H4 (cell line): ENCODE results near the gene ABO. TPM values are rescaled to one million over a fixed set of nuclear protein-coding genes. Genes with fewer than 3 reads are reported as not detected.
"Not testable (repeated sequence)": the region's sequence is repeated elsewhere in the genome, so short reads cannot be mapped to it uniquely, and the experiment has no call there.

ENCODE experiments used
- DNase-seq: peaks from one replicate; pipeline ENCODE4 v3.0.0-alpha.2; 2015; ENCODE audit warnings: low spot score
- total RNA-seq: library from RNA; depleted of rRNA; stranded (reverse); fragments of >200 nt; shearing (Covaris generic); gene quantifications from 2 replicates; pipeline ENCODE4 v1.2.3, GENCODE V29; 2014

The ABO gene
- total RNA-seq, 1 experiment from 2014 or later: not detected

DNA sequence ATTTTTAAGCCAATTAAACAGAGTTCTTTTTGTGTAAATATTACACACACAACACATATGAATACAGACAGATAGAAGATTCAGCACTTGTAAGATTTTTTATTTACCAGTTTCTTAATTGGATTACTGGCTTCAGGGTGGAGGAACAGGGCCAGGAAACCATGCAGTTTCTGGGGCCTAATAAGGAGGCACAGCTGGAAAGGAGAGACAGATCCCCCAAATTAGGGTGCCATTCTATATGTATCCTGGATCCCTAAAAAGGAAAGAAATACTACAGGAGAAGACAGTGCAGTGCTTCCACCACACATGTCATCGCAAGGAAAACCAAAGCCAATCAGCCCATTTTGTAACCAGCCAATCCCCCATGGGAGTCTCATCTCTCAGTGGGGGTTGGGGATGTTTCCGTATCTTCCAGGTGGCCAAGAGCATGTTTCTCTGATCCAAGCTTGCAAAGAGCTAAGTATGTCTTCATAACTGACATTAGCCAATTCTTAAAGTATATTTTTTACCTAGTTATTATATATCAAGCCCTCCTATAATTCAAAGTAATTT lies 15.8 kb upstream of the ABO start:
- no peak for DNase-seq

DNA sequence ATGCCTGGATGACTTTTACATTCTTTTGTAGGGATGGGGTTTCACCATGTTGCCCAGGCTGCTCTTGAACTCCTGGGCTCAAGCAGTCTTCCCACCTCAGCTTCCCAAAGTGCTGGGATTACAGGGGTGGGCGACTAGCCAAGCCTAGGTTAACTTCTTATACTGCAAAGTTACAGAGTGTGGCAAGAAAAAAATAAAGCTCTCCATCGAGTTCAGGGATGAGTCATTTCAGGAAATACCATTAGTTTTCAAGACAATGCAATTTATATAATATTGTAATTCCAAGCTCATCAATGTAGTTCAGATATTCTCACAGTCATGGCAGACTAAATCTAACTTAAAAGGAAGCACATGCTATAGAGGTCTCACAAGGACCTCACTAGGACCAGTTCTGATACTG lies 11.5 kb upstream of the ABO start:
- DNase-seq: no peak

DNA sequence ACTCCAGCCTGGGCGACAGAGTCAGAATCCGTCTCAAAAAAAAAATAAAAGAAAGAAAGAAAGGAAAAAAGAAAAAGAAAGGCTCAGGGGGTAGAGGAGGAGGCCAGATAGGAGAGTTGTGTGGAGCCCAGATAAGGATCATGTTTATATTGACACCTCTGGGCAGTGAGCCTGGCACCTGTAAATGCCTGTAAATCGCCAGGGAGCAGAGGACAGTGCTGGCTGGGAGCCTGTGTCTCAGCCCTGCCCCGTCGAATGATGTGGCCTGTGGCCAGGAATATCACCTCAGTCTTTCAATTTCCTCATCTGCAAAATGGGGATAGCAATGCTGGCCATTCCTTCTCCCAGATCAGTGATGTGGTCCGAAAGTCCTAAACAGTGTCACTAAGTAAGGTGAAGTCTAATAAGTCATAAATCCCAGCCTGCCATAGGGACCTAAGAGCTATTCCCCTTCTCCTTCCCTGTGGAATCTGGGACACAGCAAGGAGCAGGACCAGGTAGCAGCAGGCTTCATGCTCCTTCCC lies 10.3 kb upstream of the ABO start:
- no peak for DNase-seq

DNA sequence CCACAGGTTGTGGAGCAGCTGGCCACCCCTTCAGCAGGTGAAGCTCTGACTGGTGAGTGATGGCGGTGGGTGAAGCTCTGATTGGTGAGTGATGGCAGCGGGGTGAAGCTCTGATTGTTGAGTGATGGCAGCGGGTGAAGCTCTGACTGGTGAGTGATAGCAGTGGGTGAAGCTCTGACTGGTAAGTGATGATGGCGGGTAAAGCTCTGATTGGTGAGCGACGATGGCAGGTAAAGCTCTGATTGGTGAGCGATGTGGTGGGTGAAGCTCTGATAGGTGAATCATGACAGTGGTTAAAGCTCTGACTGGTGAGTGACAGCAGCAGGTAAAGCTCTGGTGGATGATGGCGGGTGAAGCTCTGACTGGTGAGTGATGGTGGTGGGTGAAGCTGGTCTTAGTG lies 9.4 kb upstream of the ABO start:
- DNase-seq: no peak

DNA sequence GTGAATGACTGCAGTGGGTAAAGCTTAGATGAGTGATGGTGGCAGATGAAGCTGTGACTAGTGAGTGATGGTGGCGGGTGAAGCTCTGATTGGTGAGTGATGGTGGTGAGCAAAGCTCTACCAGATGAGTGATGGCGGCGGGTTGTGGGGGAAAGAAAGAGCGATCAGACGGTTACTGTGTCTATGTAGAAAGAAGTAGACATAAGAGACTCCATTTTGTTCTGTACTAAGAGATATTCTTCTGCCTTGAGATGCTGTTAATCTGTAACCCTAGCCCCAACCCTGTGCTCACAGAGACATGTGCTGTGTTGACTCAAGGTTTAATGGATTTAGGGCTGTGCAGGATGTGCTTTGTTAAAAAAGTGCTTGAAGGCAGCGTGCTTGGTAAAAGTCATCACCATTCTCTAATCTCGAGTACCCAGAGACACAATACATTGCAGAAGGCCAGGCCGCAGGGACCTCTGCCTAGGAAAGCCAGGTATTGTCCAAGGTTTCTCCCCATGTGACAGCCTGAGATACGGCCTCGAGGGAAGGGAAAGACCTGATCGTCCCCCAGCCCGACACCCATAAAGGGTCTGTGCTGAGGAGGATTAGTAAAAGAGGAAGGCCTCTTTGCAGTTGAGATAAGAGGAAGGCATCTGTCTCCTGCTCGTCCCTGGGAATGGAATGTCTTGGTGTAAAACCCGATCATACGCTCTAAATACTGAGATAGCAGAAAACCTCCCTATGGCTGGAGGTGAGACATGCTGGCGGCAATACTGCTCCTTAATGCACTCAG lies 8.4 kb upstream of the ABO start:
- not testable (repeated sequence) for DNase-seq

DNA sequence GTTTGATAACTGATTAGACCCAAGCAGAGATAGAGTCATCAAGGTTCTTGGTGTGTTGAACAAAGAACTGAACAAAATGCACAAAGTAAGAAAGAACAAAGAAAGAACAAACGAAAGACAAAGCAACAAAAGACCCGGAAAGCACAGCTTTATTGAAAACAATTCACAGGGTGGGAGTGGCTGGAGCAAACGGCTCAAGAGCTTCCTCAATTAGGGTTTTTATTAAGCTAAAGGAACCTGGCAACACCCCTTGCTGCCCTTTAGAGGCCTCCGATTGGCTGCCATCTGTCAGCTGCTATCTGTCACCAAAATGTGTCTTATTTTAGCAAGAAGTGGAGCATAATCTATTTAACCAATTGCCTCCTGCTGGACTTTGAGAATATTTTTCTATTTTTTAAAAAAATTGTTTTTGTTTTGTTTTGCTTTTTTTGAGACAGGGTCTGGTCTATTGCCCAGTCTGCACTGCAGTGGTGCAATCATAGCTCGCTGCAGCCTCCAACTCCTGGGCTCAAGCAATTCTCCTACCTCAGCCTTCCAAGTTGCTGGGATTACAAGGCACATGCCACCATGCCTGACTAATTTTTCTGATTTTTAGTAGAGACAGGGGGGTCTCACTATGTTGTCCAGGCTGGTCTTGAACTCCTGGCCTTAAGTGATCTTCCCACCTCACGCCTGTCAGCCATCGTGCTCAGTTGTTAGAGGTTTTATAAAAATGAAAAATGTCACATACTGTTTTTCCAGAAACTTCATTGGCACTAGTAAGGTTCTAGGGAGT lies 7.7 kb upstream of the ABO start:
- no peak for DNase-seq

DNA sequence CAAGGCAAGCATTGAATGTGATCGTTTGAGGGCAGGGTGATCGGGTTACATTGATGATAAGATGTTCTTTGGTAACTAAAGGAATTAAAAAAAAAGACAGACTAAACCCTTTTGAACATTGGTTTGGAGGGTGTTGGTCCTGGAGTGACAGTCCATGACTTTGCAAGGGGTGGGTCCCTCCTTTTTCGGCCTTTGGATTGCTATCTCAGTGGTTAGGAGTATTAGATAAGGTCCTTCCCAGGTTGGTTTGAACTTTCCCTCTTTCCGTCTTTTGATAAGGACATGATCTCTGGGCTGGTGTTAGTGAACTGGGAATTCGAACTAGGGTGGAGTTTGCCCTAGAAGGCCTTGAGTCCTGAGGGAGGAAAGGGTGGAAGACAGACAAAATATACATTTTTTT lies 5.4 kb upstream of the ABO start:
- no peak for DNase-seq

DNA sequence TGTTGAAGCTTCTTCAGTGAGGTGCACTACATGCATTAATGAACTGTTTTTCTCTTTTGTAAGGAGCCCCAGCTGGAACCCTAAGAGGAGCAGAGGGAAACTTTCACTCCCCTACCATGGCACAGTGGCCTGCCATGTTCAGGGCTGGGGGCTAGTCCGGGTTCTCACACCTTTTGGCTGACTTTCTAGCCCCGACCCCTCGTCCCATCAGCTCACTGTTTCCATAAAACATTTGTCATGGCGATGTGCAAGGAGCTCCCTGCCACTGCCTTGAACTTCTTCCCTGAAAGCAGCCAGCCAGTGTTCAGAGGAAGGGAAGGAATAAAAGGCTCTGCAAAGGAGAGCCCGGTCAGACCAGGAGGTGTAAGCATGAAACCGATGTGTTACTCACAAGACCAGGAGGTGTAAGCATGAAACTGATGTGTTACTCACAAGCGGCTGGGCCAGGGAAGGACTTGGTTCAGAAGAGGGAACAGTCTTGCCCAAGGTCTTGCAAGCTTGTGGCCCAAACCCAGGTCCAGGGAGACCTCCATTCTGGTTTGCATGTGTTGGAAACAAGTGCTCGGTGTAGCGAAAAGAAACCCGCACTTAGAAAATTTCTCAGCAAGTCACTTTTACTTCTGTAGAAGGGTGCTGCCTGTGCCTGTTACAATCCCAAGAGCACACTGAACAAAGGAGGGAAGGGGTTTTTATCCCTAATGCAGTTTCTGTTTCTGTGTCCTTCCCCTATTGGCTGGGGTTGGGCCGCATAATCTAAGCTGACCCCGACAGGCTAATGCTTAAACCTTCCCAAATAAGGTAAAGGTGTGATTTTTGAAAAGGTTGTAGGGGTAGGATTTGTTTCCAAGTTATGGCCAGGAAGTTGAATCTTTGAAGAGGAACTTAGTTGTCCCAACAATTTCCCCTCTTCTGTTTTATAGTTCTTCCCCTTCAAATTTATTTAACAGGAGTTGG lies 3.4 kb upstream of the ABO start:
- no peak for DNase-seq

DNA sequence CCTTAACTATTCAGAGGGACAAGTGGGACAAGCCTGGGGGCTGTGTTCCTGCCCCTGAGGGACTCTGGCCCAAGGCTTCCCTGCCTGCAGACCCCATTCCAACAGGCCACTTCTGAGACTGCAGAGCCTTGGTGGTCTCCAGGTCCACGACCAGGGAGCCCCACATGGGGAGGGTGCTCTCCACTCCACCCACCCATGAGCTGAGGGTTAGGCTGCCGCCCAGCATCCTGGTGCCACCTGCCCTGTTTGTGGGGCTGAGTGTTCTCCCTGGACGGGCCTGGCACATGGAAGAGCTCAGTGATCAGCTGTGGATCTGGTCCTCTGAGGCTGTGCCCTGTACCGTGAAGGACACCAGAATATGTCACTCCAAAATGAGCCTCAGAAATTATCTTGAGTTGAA lies 2.5 kb upstream of the ABO start:
- DNase-seq: no peak

DNA sequence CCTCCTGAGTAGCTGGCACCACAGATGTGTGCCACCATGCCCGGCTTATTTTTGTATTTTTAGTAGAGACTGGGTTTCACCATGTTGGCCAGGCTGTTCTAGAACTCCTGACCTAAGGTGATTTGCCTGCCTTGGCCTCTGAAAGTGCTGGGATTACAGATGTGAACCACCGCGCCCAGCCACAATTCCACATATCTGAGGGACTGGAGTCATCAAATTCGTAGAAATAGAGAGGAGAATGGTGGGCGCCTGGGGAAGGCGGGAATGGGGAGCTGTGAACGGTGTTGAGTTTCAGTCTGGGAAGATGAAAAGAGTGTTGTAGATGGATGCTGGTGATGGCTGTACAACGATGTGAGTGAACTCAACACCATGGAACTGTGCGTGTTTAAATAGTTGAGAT lies 1.9 kb upstream of the ABO start:
- no peak for DNase-seq

DNA sequence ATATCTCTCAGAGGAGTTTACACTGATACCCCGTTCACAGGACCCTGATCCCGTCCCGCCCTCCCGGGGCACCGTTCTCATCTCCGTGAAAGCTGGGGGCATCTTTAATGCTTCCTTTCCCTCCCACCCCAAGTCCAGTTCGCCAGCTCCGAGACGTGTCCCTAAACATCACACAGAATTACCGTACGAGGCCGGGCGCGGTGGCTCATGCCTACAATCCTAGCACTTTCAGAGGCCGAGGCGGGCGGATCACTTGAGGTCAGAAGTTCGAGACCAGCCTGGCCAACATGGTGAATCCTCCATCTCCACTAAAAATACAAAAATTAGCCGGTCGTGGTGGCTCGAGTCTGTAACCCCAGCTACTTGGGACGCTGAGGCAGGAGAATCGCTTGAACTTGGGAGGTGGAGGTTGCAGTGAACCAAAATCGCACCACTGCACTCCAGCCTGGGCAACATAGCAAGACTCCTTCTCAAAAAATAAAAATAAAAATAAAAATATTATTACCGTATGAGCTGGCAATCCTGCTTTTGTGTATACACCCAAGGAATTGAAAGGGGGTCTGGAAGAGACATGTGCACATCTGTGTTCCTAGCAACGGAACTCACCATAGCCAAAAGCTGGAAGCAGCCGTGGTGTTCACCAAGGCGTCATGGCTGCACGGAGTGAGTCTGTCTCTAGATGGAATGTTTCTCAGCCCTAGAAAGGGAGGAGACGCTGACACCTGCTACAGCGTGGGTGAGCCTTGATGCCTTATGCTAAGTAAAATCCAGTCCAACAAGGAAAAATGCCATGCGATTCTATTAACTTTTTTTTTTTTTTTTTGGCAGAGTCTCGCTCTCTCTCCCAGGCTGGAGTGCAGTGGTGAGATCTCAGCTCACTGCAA lies 1.2 kb upstream of the ABO start:
- DNase-seq: no peak

DNA sequence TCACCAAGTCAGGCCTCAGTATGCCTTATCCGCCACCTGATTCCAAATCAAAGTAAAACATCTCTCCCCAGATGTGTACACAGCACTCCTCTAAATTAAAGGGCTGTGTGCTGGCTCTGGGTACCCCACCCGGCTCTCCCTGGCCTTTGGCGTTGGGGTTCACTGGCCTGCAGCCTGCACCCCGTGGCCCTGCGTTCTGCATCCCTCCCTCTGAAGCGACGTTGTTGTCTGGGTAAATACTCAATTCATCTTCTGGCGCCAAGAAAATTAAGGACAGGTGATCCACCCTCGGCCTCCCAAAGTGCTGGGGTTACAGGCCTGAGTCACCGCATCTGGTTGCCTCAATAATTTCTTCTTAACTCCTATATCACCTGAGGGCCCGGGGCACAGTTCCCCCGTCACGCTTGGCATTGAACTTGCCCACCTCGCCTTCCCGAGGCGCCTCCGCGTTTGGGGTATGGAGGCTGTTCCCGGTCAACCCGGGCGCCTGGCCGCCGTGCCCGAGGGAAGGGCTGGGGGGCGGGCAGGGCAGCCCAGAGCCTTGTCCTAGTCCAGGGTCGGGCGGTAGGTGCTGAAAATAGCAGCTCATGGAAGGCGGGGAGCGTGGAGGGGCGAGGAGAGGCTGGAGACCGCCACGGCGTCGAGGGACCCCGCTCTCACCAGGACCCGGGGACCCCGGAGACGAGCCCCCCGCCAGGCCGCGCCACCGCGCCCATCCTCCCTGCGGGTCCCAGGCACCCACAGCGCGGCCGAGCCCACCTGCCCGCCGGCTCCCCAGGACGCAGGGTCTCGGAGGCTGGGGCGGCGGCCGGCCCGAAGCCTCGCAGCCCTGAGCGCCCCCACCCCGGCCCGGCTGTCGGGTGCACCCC lies 531 bp downstream of the ABO start:
- DNase-seq: no peak

DNA sequence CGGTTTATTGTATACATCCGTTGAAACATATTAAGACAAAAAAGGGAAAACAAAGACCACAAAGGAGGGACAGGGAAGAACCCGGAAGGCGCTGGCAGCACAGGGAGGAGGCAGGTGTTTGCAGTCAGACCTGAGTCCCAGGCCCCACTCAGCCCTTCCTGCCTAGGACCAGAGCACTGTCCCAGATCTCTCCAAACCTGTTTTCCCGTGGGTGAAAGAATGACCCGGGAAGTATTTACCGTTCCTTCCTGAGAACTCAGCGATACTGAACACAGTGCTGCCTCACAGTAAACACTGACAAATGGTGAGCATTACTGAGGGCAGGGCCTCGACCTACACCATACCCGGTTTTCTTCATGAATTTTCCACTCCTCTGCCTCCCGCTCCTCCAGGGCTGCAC lies 1.2 kb downstream of the ABO start:
- DNase-seq: no peak

DNA sequence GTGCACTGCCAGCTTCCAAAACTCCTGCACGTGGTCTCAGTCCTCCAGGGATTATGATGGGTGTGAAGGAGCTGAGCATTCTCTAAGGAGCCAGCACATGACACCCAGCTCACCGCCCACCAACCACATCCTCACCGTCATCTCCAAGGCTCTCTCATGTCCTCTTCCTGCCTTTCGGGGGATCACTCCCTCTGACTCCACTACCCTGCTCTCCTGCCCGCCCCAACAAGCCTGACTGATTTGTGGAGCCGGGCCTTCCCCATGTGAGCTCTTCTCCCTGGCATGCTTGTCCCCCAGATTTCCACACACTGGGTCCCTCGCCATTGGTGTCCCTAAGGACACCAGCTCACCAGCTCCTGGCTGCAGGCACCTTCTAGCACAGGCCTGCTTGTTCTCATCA lies 1.9 kb downstream of the ABO start:
- no peak for DNase-seq

DNA sequence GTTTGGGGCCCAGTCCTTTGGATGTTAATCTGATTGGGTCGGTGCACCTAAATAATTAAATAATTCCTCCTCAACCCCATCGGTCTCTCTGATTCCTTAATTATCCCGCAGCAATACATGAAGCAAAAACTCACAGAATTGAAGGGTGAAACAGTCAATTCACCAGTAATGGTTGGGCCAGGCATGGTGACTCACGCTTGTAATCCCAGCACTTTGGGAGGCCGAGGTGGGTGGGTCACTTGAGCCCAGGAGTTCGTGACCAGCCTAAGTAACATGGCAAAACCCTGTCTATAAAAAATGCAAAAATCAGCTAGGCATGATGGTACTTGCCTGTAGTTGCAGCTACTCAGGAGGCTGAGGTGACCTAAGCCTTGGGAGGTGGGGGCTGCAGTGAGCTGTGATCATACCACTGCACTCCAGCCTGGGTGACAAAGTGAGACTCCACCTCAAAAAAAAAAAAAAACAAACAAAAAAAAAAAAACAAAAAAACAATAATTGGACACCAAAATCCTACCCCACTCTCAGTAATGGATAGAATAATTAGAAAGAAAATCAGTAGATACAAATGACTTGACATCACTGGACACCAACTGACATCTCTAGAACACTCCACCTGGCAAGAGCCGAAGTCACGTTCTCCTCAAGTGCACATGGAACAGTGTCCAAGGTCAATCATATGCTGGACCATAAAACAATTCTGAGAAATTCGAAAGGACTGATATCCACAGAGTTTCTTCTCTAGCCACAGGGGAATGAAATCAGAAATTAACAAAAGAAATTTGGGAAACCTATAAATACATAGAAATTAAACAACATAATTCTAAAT lies 5.3 kb downstream of the ABO start:
- DNase-seq: no peak

DNA sequence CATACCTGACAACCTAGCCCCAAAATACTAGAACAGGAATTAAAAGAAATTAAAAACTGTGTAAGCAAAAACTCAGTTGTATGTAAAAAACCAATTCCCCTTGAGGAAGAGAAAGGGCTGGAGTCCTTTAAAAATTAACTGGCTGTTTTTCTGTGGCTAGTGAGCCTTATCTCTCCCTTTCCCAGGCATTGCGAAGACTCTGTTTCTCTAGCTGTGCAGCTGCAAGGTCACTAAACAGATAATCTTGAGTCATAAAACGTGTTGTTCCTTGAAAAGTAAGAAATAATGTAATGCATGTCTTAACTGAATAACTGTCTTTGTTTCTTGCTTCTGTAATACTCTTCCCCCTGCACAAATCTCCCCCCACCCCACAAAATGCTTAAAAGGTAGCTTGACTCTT lies 5.9 kb downstream of the ABO start:
- not testable (repeated sequence) for DNase-seq

DNA sequence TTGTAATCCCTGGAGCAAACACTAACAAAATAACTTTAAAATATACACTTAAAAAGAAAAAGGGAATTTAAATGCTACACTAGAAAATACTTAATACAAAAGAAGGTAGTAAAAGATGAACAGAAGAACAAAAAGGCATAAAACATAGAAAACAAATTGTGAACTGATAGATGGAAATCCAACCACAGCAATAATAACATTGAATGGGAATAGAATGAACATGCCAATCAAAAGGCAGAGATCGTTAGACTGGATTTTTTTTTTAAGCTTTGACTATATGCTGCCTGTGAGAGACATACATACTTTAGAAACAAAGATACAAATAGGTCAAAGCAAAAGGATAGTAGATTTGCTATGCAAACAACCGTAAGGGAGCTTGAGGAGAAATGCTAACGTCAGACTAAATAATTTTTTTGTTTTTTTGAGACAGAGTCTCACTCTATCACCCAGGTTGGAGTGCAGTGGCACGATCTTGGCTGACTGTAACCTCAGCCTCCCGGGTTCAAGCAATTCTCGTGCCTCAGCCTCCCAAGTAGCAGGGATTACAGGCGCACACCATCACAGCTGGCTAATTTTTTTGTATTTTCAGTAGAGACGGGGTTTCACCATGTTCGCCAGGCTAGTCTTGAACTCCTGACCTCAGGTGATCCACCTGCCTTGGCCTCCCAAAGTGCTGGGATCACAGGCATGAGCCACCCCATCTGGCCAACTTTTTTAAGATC lies 6.5 kb downstream of the ABO start:
- DNase-seq: no peak

DNA sequence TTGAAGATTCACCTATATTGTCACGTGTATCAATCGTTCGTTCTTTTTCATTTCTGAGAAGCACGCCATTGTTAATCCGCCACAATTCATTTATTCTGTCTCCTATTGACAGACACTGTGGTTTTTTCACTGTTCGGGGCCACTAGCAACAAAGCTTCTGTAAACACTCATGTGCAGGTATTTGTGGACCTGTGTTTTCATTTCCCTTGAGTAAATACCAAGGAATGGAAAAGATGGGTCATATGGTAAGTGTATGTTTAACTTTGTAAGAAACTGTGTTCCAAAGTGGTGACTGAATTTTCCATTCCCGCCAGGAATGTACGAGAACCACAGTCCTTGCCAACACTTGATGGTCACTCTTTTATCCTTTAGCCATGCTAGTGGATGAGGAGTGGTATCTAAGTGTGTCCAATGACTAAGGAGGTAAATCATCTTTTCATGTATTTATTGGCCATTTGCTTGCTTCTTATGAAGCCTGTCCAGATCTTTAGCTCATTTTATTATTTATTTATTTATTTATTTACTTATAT lies 10.7 kb downstream of the ABO start:
- DNase-seq: no peak
